Transverse colon (tissue), 3 donors: ENCODE results near the gene DENND1A.

Source experiments
- POLR2A ChIP-seq: fragments of 450-650 bp; IDR thresholded peaks from one replicate; pipeline ENCODE4 v1.6.1; 2016; ENCODE audit warnings: antibody characterized with exemption, mild to moderate bottlenecking, moderate library complexity
- TF ChIP-seq, protein P1 (sequence below), 5 experiments: fragments of 200-600 bp in 3 of 5; fragments of 450-650 bp in 2 of 5; sonication (generic) in 3 of 5; IDR thresholded peaks; 1 replicate in 2 of 5; 2 replicates in 3 of 5; pipeline ENCODE4 v1.5.1; 2016 to 2017; ENCODE audit warnings: antibody characterized with exemption in 5 of 5, inconsistent platforms in 3 of 5, mild to moderate bottlenecking in 2 of 5, moderate library complexity in 1 of 5

DNA sequence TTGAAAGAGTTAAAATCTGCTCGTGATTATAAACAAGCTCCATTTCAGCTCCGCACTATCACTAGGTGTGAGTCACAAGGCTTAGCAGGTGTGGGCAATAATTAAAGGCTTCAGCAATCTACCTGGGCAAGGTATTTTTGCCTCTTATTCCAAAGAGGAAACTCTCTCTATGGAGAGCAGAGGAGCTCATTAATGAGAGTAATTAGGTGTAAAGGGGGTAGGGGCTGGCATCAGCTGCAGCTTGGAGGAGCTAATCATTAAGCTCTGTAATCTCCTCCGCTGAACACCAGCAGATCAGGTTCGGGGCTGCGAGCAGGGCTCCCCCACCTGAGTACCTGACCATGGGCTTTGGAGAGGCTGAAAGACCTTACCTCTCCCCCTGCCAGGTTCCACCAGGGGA is 444.7 kb downstream of the DENND1A start:
- TF ChIP-seq, protein P1, sequence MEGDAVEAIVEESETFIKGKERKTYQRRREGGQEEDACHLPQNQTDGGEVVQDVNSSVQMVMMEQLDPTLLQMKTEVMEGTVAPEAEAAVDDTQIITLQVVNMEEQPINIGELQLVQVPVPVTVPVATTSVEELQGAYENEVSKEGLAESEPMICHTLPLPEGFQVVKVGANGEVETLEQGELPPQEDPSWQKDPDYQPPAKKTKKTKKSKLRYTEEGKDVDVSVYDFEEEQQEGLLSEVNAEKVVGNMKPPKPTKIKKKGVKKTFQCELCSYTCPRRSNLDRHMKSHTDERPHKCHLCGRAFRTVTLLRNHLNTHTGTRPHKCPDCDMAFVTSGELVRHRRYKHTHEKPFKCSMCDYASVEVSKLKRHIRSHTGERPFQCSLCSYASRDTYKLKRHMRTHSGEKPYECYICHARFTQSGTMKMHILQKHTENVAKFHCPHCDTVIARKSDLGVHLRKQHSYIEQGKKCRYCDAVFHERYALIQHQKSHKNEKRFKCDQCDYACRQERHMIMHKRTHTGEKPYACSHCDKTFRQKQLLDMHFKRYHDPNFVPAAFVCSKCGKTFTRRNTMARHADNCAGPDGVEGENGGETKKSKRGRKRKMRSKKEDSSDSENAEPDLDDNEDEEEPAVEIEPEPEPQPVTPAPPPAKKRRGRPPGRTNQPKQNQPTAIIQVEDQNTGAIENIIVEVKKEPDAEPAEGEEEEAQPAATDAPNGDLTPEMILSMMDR (IDR thresholded peaks at IDR 0.05), result no peak
- no peak for TF ChIP-seq POLR2A
